Dermis blood vessel endothelial cell (primary cell): ENCODE measurements around the gene MAP7D3. TPM values are rescaled to one million over a fixed set of nuclear protein-coding genes. Genes with fewer than 3 reads are reported as not detected.
"Not testable (repeated sequence)": the region's sequence is repeated elsewhere in the genome, so short reads cannot be mapped to it uniquely, and the experiment has no call there.

ENCODE experiments used
- DNase-seq: peaks from one replicate; pipeline ENCODE4 v3.0.0; 2010
- total RNA-seq: library from RNA; depleted of rRNA; stranded (reverse); fragments of >200 nt; gene quantifications from 2 replicates; pipeline ENCODE4 v1.2.3, GENCODE V29; 2014

Gene MAP7D3
- total RNA-seq, 1 donor from 2014 or later, result 17.2 TPM

DNA sequence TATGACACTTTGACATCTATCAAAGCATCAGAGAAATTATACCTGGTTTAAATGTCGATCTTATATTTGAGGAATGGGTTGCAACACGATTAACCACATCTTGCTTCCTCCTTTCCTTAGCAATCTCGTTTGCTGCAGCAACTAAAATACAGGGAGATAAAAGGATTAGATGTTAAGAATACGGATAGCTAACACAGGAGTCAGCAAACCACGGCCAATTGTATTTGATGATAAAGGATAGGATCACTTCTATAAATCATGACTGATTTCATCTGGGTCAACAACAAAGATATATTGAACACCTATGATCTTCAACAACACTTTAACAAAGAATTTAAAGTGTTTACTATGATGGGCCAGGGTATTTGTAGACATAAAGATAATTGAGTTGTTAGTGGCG, 5.0 kb downstream of the MAP7D3 start:
- DNase-seq, result no peak

- not testable (repeated sequence) for DNase-seq
Observed at GRCh38 chrX:136237849-136238248, 13.4 kb downstream of the MAP7D3 start.

- no peak for DNase-seq
Observed at GRCh38 chrX:136237074-136237473, 14.1 kb downstream of the MAP7D3 start.

DNA sequence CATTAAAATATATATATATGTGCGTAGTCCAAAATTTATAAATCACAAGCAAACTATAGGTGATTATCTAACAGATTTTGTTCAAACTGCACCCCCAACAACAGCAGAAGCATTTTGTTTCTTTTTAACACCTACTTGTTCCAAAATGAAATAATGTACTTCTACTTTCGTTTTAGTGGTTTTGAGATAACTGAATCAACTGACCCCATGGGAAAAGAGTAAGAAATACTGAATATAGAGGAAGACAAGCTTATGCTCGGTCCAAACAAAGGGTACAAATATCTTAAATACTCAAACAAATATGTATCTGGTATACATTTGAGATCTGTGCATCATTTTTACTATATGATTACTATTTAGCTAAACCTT, 22.4 kb downstream of the MAP7D3 start:
- DNase-seq, result no peak

- peak; percentile 51 for DNase-seq
Observed at GRCh38 chrX:136227948-136228838, 23.0 kb downstream of the MAP7D3 start.

GRCh38 chrX:136227074-136227473, 24.1 kb downstream of the MAP7D3 start:
- no peak for DNase-seq

DNA sequence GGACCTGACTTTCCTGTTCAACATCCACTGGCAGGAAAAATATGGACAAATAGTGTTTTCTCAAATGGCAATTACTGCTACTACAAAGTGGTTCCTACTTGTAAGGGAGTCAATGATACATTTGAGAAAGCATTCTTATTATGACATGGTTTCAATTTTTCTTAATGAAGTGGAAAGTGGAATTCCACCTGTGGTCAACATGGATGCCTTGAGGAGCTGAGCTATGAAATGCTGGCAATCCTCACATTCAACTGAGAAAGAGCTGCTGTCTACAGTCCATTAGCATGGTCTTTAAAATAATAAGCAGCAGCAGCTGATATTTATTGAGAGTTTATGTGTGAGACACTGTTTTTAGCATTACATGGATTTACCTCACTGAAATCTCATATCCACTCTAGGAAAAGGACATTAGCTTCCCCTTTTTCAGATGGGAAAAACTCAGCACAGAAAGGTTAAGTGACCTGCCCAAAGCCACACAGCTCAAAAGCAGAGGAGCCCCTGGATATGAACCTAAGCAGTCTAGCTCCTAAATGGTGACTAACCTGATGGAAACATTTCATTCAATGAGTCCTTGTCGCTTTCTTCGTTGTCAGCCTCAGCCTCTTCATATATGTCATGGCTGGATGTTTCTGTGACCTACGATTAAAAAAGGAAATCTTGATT, 29.2 kb downstream of the MAP7D3 start:
- DNase-seq, result no peak

- DNase-seq, result no peak
Observed at GRCh38 chrX:136220951-136221350, 30.2 kb downstream of the MAP7D3 start.

GRCh38 chrX:136220540-136220939, 30.7 kb downstream of the MAP7D3 start:
- DNase-seq, result peak; percentile 41

DNA sequence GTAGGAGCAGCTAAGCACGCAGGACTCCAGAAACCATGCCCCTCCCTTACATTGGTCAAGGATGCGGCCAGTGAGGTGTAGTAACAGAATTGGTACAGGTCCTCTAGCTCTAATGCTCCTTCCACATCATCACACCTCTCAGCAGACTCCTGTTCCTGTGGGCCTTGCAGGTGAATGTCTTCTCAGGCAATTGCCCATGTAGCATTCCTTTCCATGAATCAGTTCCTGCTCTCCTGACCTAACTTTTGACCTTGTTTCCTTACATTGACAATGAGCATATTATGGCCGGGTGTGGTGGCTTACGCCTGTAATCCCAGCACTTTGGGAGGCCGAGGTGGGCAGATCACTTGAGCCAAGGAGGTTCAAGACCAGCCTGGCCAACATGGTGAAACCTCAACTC, 31.3 kb downstream of the MAP7D3 start:
- peak; percentile 65 for DNase-seq

- DNase-seq, result no peak
Observed at GRCh38 chrX:136215559-136215958, 35.6 kb downstream of the MAP7D3 start.

- DNase-seq, result peak; percentile 82
Observed at GRCh38 chrX:136214551-136214950, 36.6 kb downstream of the MAP7D3 start.

GRCh38 chrX:136212557-136213111, 38.6 kb downstream of the MAP7D3 start:
- DNase-seq, result no peak

DNA sequence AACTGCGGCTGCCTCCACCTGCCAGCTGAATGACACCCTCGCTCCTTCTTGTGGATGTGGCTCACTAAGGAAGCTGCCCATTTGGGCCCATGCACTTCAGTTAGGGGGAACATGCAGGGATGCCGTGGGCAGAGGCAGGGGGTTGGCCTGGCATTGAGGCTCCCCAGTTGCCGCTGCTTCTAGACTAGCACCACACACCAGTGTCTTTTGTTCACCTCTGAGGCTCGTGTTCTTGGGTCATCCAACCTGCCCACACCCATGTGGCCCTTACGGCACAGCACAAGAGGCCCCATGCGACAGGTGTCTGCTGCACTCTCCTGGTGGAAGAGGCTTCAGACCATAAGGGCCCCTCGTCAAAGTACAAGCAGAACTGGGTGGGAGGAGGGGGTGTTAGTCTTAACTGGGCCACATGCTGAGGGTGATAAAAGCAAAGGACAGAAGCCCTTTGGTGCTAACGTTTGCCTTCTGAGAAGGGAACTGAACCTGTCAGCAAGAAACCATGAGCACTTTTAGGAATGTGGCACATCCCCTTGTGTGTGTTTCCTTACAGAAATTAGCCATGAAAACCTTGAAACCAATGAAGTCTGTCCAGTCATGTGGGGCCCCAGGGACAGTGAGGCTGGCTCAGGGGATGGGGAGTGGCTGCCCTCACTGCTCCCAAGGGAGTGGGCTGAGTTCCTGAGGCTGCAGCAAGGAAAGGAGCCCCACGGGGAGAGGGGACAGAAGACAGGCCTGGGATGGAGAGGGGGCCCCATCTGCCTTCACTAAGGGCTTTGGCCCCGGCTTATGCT, 39.2 kb downstream of the MAP7D3 start:
- no peak for DNase-seq

DNA sequence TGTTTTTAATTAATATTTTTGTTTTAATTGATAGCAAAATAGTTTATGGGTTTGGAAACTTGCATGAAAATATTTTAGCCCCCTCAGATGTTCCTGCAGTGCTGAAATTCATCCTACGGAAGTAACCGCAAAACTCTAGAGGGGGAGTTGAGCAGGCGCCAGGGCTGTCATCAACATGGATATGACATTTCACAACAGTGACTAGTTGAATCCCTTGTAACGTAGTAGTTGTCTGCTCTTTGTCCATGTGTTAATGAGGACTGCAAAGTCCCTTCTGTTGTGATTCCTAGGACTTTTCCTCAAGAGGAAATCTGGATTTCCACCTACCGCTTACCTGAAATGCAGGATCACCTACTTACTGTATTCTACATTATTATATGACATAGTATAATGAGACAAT, 40.4 kb downstream of the MAP7D3 start:
- no peak for DNase-seq

DNA sequence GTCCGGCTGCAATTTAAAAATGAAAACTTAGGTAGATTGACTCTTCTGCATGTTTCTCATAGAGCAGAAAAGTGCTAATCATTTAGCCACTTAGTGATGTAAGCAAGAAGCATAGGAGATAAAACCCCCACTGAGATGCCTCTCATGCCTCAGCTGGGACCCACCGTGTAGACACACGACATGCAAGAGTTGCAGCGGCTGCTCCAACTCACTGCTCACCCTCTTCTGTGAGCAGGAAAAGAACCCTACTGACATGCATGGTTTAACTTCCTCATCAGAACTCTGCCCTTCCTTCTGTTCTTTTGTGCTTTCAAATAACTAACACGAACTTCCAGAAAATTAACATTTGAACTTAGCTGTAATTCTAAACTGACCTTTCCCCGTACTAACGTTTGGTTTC, 41.0 kb downstream of the MAP7D3 start:
- DNase-seq, result no peak

DNA sequence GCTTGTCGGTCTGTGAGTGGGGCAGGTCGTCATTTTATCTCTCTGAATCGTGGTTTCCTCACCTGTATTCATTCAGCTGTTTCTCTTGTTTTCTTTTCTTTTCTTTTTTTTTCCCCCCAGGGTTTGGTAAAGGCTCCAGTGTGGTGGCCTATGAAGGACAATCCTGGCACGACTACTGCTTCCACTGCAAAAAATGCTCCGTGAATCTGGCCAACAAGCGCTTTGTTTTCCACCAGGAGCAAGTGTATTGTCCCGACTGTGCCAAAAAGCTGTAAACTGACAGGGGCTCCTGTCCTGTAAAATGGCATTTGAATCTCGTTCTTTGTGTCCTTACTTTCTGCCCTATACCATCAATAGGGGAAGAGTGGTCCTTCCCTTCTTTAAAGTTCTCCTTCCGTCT, 41.4 kb downstream of the MAP7D3 start:
- no peak for DNase-seq

- DNase-seq, result peak; percentile 79
Observed at GRCh38 chrX:136209016-136209738, 42.0 kb downstream of the MAP7D3 start.

GRCh38 chrX:136207546-136207945, 43.7 kb downstream of the MAP7D3 start:
- no peak for DNase-seq

GRCh38 chrX:136206916-136207315, 44.3 kb downstream of the MAP7D3 start:
- DNase-seq, result no peak

DNA sequence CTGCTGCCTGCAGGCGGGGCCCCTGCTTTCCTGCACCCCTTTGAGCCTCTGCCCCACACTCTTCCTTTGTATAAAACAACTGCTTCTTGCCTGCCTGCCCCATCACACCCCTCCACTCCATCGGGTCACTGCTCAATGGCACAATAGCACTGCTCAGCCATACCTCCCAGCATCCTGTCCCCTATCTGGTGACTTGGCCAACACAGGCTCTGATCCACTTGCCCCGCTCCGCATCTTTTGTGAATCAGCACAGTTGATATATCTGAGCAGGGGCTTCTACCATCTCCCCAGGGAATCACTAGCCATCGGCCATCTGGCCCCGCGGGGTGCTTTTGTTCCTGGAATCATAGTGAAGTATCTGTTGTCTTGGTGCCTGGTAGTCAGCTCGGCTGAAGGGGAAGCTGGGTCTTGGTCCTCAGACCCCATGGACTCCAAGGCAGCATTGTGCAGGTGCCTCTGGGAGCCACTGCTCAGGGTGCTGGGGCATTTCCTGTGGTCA, 45.3 kb downstream of the MAP7D3 start:
- no peak for DNase-seq

GRCh38 chrX:136204571-136204970, 46.6 kb downstream of the MAP7D3 start:
- peak; percentile 76 for DNase-seq
